NCI-H146 treated with DMSO at 0.1 percent for 48 hours (cell line): Measurements from ENCODE around the gene ZFP82.

ENCODE experiments used
- DNase-seq: peaks from one replicate; lab custom pipeline; 2025; ENCODE audit not compliant: unreplicated experiment; lab: John Stamatoyannopoulos, UW

Gene ZFP82

DNA sequence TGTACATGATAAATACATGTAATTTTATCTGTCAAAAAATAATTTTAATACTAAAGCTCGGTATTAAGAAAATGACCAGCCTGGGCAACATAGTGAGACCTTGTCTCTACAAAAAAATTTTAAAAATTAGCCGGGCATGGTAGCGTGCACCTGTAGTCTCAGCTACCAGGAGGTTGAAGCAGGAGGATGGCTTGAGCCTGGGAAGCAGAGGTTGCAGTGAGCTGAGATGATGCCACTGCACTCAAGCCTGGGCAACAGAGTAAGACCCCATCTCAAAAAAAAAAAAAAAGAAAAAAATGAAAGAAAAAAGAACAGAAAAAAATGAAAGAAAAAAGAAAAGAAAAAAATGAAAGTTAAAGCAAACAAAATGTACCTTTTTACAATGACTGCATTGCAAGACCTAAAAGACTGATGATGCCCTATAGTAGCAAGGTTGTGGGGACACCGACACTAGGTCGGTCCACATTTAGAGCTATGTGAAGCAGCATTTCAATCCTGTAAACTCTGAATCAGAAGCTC, 44.7 kb downstream of the ZFP82 start:
- DNase-seq = no peak

DNA sequence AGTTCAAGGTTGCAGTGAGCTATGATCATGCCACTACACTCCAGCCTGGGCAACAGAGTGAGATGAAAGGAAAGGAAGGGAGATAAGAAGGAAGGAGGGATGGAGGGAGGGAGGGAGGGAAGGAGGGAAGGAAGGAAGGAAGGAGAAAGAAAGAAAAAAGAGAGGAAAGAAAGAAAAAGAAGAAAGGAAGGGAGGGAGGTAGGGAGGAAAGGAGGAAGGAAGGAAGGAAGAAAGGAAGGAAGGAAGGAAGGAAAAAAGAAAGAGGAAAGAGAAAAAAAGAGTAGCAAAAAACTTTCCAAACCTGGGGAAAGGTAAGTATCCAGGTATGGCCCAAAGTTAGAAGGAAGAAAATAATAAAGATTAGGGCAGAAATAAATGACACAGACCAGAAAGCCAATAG, 46.6 kb downstream of the ZFP82 start:
- no peak for DNase-seq

DNA sequence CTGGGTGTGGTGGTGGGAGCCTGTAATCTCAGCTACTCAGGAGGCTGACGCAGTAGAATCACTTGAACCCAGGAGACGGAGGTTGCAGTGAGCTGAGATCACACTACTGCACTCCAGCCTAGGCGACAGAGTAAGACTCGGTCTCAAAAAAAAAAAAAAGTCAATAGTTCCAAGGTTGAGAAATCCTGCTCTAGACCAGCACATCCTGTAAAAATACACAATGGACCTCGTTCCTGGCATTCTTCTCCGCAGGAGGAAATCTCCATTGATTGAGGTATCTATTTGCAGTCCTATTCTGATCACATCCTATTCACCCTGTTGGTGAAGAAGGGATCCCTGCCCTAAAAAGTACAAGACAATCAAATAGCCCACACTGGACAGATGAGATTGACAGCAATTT, 54.6 kb downstream of the ZFP82 start:
- DNase-seq = no peak
